GM12878 (cell line): Measurements from ENCODE around the gene MTA3. TPM values are rescaled to one million over a fixed set of nuclear protein-coding genes. Genes with fewer than 3 reads are reported as not detected.

Experiments used
- ATAC-seq: fragments of 200-7000 bp; cut with Tn5 transposase; 3 replicates; pipeline ENCODE4 v1.9.1; 2020; ENCODE audit warnings: mild to moderate bottlenecking, moderate library complexity
- BruUV-seq: library from RNA; stranded (reverse); fragments of 400-500 nt; replicated peaks from 2 replicates; lab custom pipeline; 2021; lab: Mats Ljungman, UMichigan
- CTCF ChIA-PET: fragments of 300-600 bp; sonication (Branson Sonifier 250); formaldehyde crosslinking; extraction: SDS; loops from one replicate; lab custom pipeline; 2021; ENCODE audit warnings: inconsistent platforms; lab: Yijun Ruan, JAX
- POLR2A ChIA-PET: fragments of 350-600 bp; formaldehyde crosslinking; extraction: SDS; loops from one replicate; lab custom pipeline; 2021; ENCODE audit warnings: inconsistent platforms; lab: Charles Lee
- RAD21 ChIA-PET: fragments of 300-600 bp; sonication (Branson Sonifier 250); formaldehyde crosslinking; loops from one replicate; lab custom pipeline; 2023; ENCODE audit warnings: antibody characterized with exemption; ENCODE audit not compliant: unreplicated experiment; lab: Charles Lee
- SMC1A ChIA-PET: fragments of 300-600 bp; sonication (Branson Sonifier 250); formaldehyde crosslinking; loops from one replicate; lab custom pipeline; 2023; ENCODE audit not compliant: unreplicated experiment, uncharacterized antibody; lab: Charles Lee
- DNase-seq: peaks from one replicate; pipeline ENCODE4 v3.0.0-alpha.2; 2011; ENCODE audit warnings: low read depth, low spot score
- FAIRE-seq: peaks from 3 replicates; lab custom pipeline; 2011; peaks lifted over from hg19 to GRCh38; lab: Jason Lieb, UNC
- H2AFZ ChIP-seq: 2 replicates; pipeline ENCODE4 v1.6.0; 2011; ENCODE audit warnings: low read depth, low read length, control low read depth; ENCODE audit not compliant: control insufficient read depth
- H3K27ac ChIP-seq: 2 replicates; pipeline ENCODE4 v1.5.1; 2011; ENCODE audit warnings: control low read depth; ENCODE audit not compliant: control insufficient read depth, insufficient read depth
- H3K27me3 ChIP-seq, 2 experiments: replicated peaks in 1 of 2; 2 replicates each; pipeline versions ENCODE4 v1.6.0 to v1.6.1; 2011; ENCODE audit warnings: low read length in 1 of 2; ENCODE audit not compliant: control insufficient read depth in 2 of 2, insufficient read depth in 2 of 2
- H3K36me3 ChIP-seq, 2 experiments: 2 replicates each; pipeline ENCODE4 v1.5.1; 2011; ENCODE audit warnings: low read length in 1 of 2; ENCODE audit not compliant: control insufficient read depth in 2 of 2, insufficient read depth in 2 of 2
- H3K4me1 ChIP-seq: 2 replicates; pipeline ENCODE4 v1.6.1; 2011; ENCODE audit warnings: mild to moderate bottlenecking, low read length, moderate library complexity, mixed read lengths; ENCODE audit not compliant: control insufficient read depth, insufficient read depth
- H3K4me2 ChIP-seq: 2 replicates; pipeline ENCODE4 v1.6.0; 2011; ENCODE audit warnings: control low read depth; ENCODE audit not compliant: control insufficient read depth, insufficient read depth
- H3K4me3 ChIP-seq: fragments of 200-600 bp; sonication (generic); 2 replicates; pipeline ENCODE4 v1.5.1; 2016
- H3K79me2 ChIP-seq: 2 replicates; pipeline ENCODE4 v1.6.0; 2011; ENCODE audit warnings: low read length; ENCODE audit not compliant: control insufficient read depth, insufficient read depth
- H3K9ac ChIP-seq: 2 replicates; pipeline ENCODE4 v1.8.0; 2011; ENCODE audit warnings: low read length, control low read depth, mixed read lengths; ENCODE audit not compliant: control insufficient read depth, insufficient read depth
- H3K9me3 ChIP-seq: replicated peaks from 3 replicates; pipeline ENCODE4 v1.5.1; 2011; ENCODE audit warnings: mild to moderate bottlenecking, low read length; ENCODE audit not compliant: control insufficient read depth, insufficient read depth
- H4K20me1 ChIP-seq: 2 replicates; pipeline ENCODE4 v1.6.0; 2011; ENCODE audit not compliant: control insufficient read depth, insufficient read depth
- GABPA ChIP-seq: IDR thresholded peaks from 2 replicates; pipeline ENCODE4 v1.6.1; 2014; ENCODE audit warnings: antibody characterized with exemption, low read depth, mild to moderate bottlenecking, inconsistent platforms
- HDAC2 ChIP-seq: fragments of 200-600 bp; sonication (generic); IDR thresholded peaks from 2 replicates; pipeline ENCODE4 v1.6.1; 2017
- PAX5 ChIP-seq: IDR thresholded peaks from 2 replicates; pipeline ENCODE4 v1.6.1; 2011; ENCODE audit warnings: low read depth, low read length, borderline replicate concordance
- TBL1XR1 ChIP-seq: IDR thresholded peaks from 2 replicates; pipeline ENCODE4 v1.6.1; 2012; ENCODE audit warnings: low read depth, low read length, improper control_type of control experiment
- ZNF217 ChIP-seq: fragments of 450-650 bp; IDR thresholded peaks from 2 replicates; pipeline ENCODE4 v1.6.1; 2017; ENCODE audit warnings: antibody characterized with exemption, mild to moderate bottlenecking
- WGBS: methylation state at CpG from one replicate; pipeline ENCODE4 v1.1.6; 2016; ENCODE audit warnings: low lambda C conversion rate; ENCODE audit not compliant: insufficient replicate concordance, insufficient coverage; ENCODE audit errors: missing lambda C conversion rate; 5-methylcytosine and 5-hydroxymethylcytosine counted together
- in situ Hi-C: fragments of 300-500 bp; cut with MboI; formaldehyde crosslinking; loops from 9 replicates; pipeline ENCODE4 v1.14.3; 2018; ENCODE audit warnings: mixed read lengths
- intact Hi-C: fragments of 100-400 bp; cut with micrococcal nuclease; formaldehyde crosslinking; loops from one replicate; pipeline ENCODE4 v1.14.2; 2022; ENCODE audit not compliant: unreplicated experiment
- polyA plus RNA-seq, 11 experiments: library from polyadenylated mRNA; depleted of rRNA in 4 of 11; unstranded in 6 of 11; stranded (reverse) in 5 of 11; fragments of >200 nt; fragmentation: Nextera tagmentation in 4 of 11; fragmentation: Illumina TruSeq in 1 of 11; extraction: Ambion mirVana in 4 of 11; extraction: Trizol in 1 of 11; gene quantifications; 1 replicate in 1 of 11; 2 replicates in 10 of 11; pipeline versions ENCODE4 v1.2.1 to v1.2.3, GENCODE V29; 2011 to 2016; ENCODE audit warnings: inconsistent platforms in 2 of 11, missing spikeins in 2 of 11, low read depth in 1 of 11
- total RNA-seq, 4 experiments: library from RNA; depleted of rRNA in 3 of 4; stranded (reverse); fragments of >200 nt in 3 of 4; fragmentation: Illumina TruSeq in 1 of 4; extraction: Trizol in 1 of 4; gene quantifications; 2 replicates each; pipeline versions ENCODE4 v1.2.1 to v1.2.3, GENCODE V29; 2013 to 2021
- TF ChIP-seq, protein P1 (sequence below): fragments of 450-650 bp; conservative IDR thresholded peaks from 2 replicates; pipeline ENCODE4 v1.6.1; 2017; ENCODE audit warnings: mild to moderate bottlenecking, moderate library complexity
- TF ChIP-seq, protein P2 (sequence below): IDR thresholded peaks from 2 replicates; pipeline ENCODE4 v1.6.1; 2012; ENCODE audit warnings: low read depth, low read length, improper control_type of control experiment

MTA3 gene
- total and polyA plus RNA-seq, 10 of the 15 experiments (the other 5 are each of a cell fraction or from before 2014, with no cell fraction given) = 17.6 to 45.5 (median 26.5) TPM

DNA sequence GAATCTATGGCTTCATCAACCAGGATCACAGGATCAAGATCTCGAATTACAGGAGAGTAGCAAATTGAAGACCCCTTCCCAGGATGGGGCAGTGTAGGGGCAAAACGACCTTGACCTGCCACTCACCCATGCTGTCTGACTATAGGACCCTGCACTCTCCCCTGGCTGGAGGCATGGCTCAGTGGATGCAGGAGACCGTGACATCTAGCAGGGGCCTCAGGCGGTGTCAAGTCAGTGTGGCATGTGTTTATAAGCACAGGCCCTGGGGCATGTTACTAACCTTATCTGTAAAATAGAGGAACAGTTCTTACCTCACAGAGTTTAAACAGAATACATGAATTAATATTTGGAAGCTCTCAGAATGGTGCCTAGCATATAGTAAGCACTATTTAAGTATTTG is 220.4 kb downstream of the MTA3 start:
- H3K79me2 ChIP-seq = peaks cover 32% of the 10 kb centered on the region
- H3K4me2 ChIP-seq = no peak overlapping the region
- H3K9ac ChIP-seq = no peak overlapping the region
- FAIRE-seq (no peak), ATAC-seq (no peak), DNase-seq (no peak)
- no peaks in the 10 kb centered on the region; a peak in 1 of 4 replicates for H3K36me3 ChIP-seq
- in situ Hi-C loops = no loop called here
- H3K9me3 ChIP-seq = no peaks in the 10 kb centered on the region
- RAD21 ChIA-PET = interaction anchor here (1.3 kb wide), 1 partner anchor 34 kb away, joined by 7 read pairs; no protein-coding TSS in a partner anchor
- BruUV-seq = no TSS peak
- POLR2A ChIA-PET = interaction anchor here (1.2 to 1.5 kb wide), 2 partner anchors 13 to 66 kb away, joined by 4 to 8 read pairs; no protein-coding TSS in a partner anchor
- H3K27me3 ChIP-seq = no peaks in the 10 kb centered on the region
- no peaks in the 10 kb centered on the region for H4K20me1 ChIP-seq
- H3K4me3 ChIP-seq = no peak overlapping the region
- no peak overlapping the region for H3K27ac ChIP-seq
- TF ChIP-seq TBL1XR1 (no peak), HDAC2 (no peak), GABPA (no peak), ZNF217 (no peak), PAX5 (no peak)
- TF ChIP-seq, protein P1, sequence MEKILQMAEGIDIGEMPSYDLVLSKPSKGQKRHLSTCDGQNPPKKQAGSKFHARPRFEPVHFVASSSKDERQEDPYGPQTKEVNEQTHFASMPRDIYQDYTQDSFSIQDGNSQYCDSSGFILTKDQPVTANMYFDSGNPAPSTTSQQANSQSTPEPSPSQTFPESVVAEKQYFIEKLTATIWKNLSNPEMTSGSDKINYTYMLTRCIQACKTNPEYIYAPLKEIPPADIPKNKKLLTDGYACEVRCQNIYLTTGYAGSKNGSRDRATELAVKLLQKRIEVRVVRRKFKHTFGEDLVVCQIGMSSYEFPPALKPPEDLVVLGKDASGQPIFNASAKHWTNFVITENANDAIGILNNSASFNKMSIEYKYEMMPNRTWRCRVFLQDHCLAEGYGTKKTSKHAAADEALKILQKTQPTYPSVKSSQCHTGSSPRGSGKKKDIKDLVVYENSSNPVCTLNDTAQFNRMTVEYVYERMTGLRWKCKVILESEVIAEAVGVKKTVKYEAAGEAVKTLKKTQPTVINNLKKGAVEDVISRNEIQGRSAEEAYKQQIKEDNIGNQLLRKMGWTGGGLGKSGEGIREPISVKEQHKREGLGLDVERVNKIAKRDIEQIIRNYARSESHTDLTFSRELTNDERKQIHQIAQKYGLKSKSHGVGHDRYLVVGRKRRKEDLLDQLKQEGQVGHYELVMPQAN = no peak
- TF ChIP-seq, protein P2, sequence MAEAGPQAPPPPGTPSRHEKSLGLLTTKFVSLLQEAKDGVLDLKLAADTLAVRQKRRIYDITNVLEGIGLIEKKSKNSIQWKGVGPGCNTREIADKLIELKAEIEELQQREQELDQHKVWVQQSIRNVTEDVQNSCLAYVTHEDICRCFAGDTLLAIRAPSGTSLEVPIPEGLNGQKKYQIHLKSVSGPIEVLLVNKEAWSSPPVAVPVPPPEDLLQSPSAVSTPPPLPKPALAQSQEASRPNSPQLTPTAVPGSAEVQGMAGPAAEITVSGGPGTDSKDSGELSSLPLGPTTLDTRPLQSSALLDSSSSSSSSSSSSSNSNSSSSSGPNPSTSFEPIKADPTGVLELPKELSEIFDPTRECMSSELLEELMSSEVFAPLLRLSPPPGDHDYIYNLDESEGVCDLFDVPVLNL = no peak
- no peak overlapping the region for H2AFZ ChIP-seq
- H3K4me1 ChIP-seq = peaks cover 17% of the 10 kb centered on the region
- intact Hi-C loops = no loop called here
- whole genome bisulfite sequencing = 52% methylated on average over 4 of the region's 4 CpGs
- SMC1A ChIA-PET = interaction anchor here (0.5 to 1.2 kb wide), 2 partner anchors 13 to 36 kb away, joined by 3 read pairs; no protein-coding TSS in a partner anchor
- CTCF ChIA-PET = no interaction called here
